PC-3 (cell line): ENCODE results near the gene SCRG1. TPM values are rescaled to one million over a fixed set of nuclear protein-coding genes. Genes with fewer than 3 reads are reported as not detected.
A peak's percentile ranks its signal among the peaks of the same experiment; 100 is the strongest.

ENCODE experiments used
- ATAC-seq: fragments of 200-7000 bp; cut with Tn5 transposase; 2 replicates; pipeline ENCODE4 v1.9.1; 2020; ENCODE audit warnings: mild to moderate bottlenecking, moderate library complexity
- BruUV-seq: library from RNA; stranded (reverse); fragments of 400-500 nt; replicated peaks from 2 replicates; lab custom pipeline; 2021; lab: Mats Ljungman, UMichigan
- CTCF ChIA-PET: fragments of 300-600 bp; sonication (Branson Sonifier 250); formaldehyde crosslinking; loops from one replicate; lab custom pipeline; 2022; ENCODE audit warnings: antibody characterized with exemption; lab: Charles Lee
- POLR2A ChIA-PET: fragments of 300-600 bp; sonication (Branson Sonifier 250); formaldehyde crosslinking; loops from one replicate; lab custom pipeline; 2022; ENCODE audit warnings: antibody characterized with exemption; ENCODE audit not compliant: unreplicated experiment; lab: Charles Lee
- DNase-seq: peaks from one replicate; pipeline ENCODE4 v3.0.0-alpha.2; 2015
- H2AFZ ChIP-seq: fragments of 300-600 bp; sonication (generic); 2 replicates; pipeline ENCODE4 v1.6.0; 2016; ENCODE audit warnings: antibody characterized with exemption, low read length
- H3F3A ChIP-seq: fragments of 300-600 bp; sonication (generic); one replicate; pipeline ENCODE4 v1.6.0; 2017; ENCODE audit warnings: antibody characterized with exemption, low read length, control low read depth, mild to moderate bottlenecking; ENCODE audit not compliant: unreplicated experiment
- H3K27ac ChIP-seq: fragments of 300-600 bp; sonication (generic); 2 replicates; pipeline ENCODE4 v1.5.1; 2016; ENCODE audit warnings: mild to moderate bottlenecking, low read length
- H3K27me3 ChIP-seq: fragments of 300-600 bp; sonication (generic); 2 replicates; pipeline ENCODE4 v1.6.1; 2016; ENCODE audit warnings: low read length, mixed read lengths
- H3K36me3 ChIP-seq: fragments of 300-600 bp; sonication (generic); 2 replicates; pipeline ENCODE4 v1.6.1; 2016; ENCODE audit warnings: low read depth, mixed run types, low read length, mixed read lengths
- H3K4me1 ChIP-seq: fragments of 300-600 bp; sonication (generic); 2 replicates; pipeline ENCODE4 v1.5.1; 2016; ENCODE audit warnings: low read length; ENCODE audit not compliant: insufficient read depth
- H3K4me2 ChIP-seq: fragments of 300-600 bp; sonication (generic); 2 replicates; pipeline ENCODE4 v1.6.0; 2016; ENCODE audit warnings: low read length
- H3K4me3 ChIP-seq: fragments of 300-600 bp; sonication (generic); 2 replicates; pipeline ENCODE4 v1.5.1; 2016; ENCODE audit warnings: mild to moderate bottlenecking, low read length, mixed read lengths
- H3K79me2 ChIP-seq: fragments of 300-600 bp; sonication (generic); 2 replicates; pipeline ENCODE4 v1.6.1; 2017; ENCODE audit warnings: low read length, mixed read lengths
- H3K9ac ChIP-seq: fragments of 300-600 bp; sonication (generic); 2 replicates; pipeline ENCODE4 v1.6.0; 2016; ENCODE audit warnings: mild to moderate bottlenecking, low read length
- H3K9me2 ChIP-seq: fragments of 300-600 bp; sonication (generic); replicated peaks from 2 replicates; pipeline ENCODE4 v1.6.1; 2016; ENCODE audit warnings: mixed run types, low read length, mixed read lengths
- H3K9me3 ChIP-seq: fragments of 300-600 bp; sonication (generic); 2 replicates; pipeline ENCODE4 v1.6.1; 2016; ENCODE audit warnings: low read length, mixed read lengths
- H4K20me1 ChIP-seq: fragments of 300-600 bp; sonication (generic); 2 replicates; pipeline ENCODE4 v1.6.1; 2016; ENCODE audit warnings: low read length, mixed read lengths
- EZH2 ChIP-seq: fragments of 300-600 bp; sonication (generic); IDR thresholded peaks from one replicate; pipeline ENCODE4 v1.6.1; 2017; ENCODE audit warnings: antibody characterized with exemption, mild to moderate bottlenecking, low read length; ENCODE audit not compliant: unreplicated experiment
- EZH2phosphoT487 ChIP-seq: fragments of 300-600 bp; sonication (generic); IDR thresholded peaks from 2 replicates; pipeline ENCODE4 v1.6.1; 2018; ENCODE audit warnings: mild to moderate bottlenecking, antibody characterized with exemption, low read length, borderline replicate concordance
- intact Hi-C: fragments of 100-400 bp; cut with micrococcal nuclease; formaldehyde crosslinking; loops from 2 replicates; pipeline ENCODE4 v1.9.0; 2023
- total RNA-seq: library from RNA; depleted of rRNA; stranded (reverse); fragments of >200 nt; gene quantifications from 2 replicates; pipeline ENCODE4 v1.2.3, GENCODE V29; 2014
- TF ChIP-seq, protein P1 (sequence below): fragments of 300-600 bp; sonication (generic); conservative IDR thresholded peaks from 2 replicates; pipeline ENCODE4 v1.5.1; 2017; ENCODE audit warnings: antibody characterized with exemption, low read depth, mild to moderate bottlenecking, low read length

SCRG1 gene
- total RNA-seq, 1 experiment from 2014 or later, result not detected

DNA sequence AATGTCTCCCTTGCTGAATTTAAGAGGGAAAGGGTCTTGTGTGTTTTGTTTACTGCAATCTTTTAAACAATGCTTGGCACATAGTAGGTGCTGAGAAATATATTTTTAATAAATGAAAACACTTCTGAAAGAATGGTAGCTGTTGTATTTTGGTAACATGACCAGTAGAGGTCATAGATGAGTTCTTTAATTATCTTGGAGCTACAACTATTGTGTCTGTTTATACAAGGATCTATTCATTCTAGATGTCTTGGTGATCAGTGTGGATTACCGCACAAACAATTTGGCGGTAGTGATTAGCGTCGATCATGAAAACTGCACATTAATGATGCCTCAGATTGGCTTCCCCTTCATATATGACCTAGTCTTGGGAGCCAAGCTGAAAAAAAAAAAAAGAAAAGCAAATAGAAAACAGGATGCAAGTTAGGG, 21.4 kb upstream of the SCRG1 start:
- Histone ChIP-seq H3K4me1 (peaks cover 35% of the 10 kb centered on the region), H3K4me2 (no peak overlapping the region), H3K27ac (no peak overlapping the region), H3K27me3 (no peaks in the 10 kb centered on the region), H2AFZ (no peak overlapping the region), H3K9me2 (no peaks in the 10 kb centered on the region), H3K9me3 (no peaks in the 10 kb centered on the region), H3K9ac (no peak overlapping the region), H3F3A (no peaks in the 10 kb centered on the region), H3K79me2 (no peaks in the 10 kb centered on the region), H3K36me3 (no peaks in the 10 kb centered on the region), H3K4me3 (no peak overlapping the region), H4K20me1 (no peaks in the 10 kb centered on the region)
- TF ChIP-seq EZH2, result no peak
- TF ChIP-seq, protein P1, sequence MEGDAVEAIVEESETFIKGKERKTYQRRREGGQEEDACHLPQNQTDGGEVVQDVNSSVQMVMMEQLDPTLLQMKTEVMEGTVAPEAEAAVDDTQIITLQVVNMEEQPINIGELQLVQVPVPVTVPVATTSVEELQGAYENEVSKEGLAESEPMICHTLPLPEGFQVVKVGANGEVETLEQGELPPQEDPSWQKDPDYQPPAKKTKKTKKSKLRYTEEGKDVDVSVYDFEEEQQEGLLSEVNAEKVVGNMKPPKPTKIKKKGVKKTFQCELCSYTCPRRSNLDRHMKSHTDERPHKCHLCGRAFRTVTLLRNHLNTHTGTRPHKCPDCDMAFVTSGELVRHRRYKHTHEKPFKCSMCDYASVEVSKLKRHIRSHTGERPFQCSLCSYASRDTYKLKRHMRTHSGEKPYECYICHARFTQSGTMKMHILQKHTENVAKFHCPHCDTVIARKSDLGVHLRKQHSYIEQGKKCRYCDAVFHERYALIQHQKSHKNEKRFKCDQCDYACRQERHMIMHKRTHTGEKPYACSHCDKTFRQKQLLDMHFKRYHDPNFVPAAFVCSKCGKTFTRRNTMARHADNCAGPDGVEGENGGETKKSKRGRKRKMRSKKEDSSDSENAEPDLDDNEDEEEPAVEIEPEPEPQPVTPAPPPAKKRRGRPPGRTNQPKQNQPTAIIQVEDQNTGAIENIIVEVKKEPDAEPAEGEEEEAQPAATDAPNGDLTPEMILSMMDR, result peak; percentile 64
- DNase-seq (peak; percentile 42), ATAC-seq (no peak)
- no TSS peak for BruUV-seq
- CTCF ChIA-PET, result interaction anchor here (0.6 to 1.1 kb wide), 5 partner anchors 68 to 311 kb away, joined by 3 to 11 read pairs (median 3); no protein-coding TSS in a partner anchor
- intact Hi-C loops, result loop anchor here (1.0 kb wide), 1 partner anchor 74 kb away; no protein-coding TSS in a partner anchor
- POLR2A ChIA-PET, result no interaction called here

DNA sequence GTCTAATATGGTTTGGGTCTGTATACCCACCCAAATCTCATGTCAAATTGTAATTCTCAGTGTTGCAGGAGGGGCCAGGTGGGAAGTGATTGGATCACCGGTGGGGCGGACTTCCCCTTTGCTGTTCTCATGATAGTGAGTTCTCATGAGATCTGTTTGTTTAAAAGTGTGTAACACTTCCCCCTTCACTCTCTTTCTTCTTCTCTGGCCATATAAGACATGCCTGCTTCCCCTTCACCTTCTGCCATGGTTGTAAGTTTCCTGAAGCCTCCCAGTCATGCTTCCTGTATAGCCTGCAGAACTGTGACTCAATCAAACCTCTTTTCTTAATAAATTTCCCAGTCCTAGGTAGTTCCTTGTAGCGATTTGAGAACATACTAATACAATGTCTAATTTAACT, 19.7 kb upstream of the SCRG1 start:
- Histone ChIP-seq H3K4me1 (peaks cover 41% of the 10 kb centered on the region), H3K4me3 (no peak overlapping the region), H3K27me3 (no peaks in the 10 kb centered on the region), H3K36me3 (no peaks in the 10 kb centered on the region), H3F3A (no peaks in the 10 kb centered on the region), H3K9me2 (no peaks in the 10 kb centered on the region), H3K4me2 (peak overlapping the region; percentile 33), H3K9ac (no peak overlapping the region), H2AFZ (no peak overlapping the region), H3K79me2 (no peaks in the 10 kb centered on the region), H3K9me3 (no peaks in the 10 kb centered on the region), H3K27ac (peak overlapping the region; percentile 69), H4K20me1 (no peaks in the 10 kb centered on the region)
- DNase-seq, result peak; percentile 22
- intact Hi-C loops, result loop anchor here (2.0 to 5.0 kb wide), 2 partner anchors 51 to 406 kb away; no protein-coding TSS in a partner anchor
- ChIA-PET CTCF (interaction anchor here (1.8 kb wide), 1 partner anchor 75 kb away, joined by 5 read pairs; no protein-coding TSS in a partner anchor), POLR2A (no interaction called here)
- TF ChIP-seq, protein P1, result no peak
- TF ChIP-seq EZH2 (no peak), EZH2phosphoT487 (no peak)
- peak; percentile 7; the same call in 1 of the 2 replicates for ATAC-seq
- BruUV-seq, result no TSS peak

DNA sequence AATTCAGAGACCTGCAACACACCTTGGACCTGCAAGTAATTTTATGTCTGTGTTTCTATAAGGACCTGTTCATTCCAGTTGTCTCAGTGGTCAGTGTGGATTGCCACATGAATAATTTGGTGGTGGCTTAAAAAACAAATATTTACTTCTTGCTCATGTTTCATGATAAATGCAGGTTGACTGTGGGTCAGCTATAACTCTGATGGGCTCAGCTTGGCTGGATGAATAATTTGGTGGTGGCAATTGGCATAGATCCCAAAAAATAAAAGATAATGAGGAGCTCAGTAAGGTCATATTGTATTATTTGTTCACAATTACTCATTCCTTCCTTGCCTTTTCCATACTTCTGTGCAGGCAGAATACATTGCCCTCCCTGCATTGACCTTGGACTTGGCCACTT, 18.9 kb upstream of the SCRG1 start:
- Histone ChIP-seq H3K9ac (no peak overlapping the region), H3K27ac (peak overlapping the region; percentile 69), H3F3A (no peaks in the 10 kb centered on the region), H3K27me3 (no peaks in the 10 kb centered on the region), H3K4me1 (peaks cover 41% of the 10 kb centered on the region), H3K36me3 (no peaks in the 10 kb centered on the region), H3K9me2 (no peaks in the 10 kb centered on the region), H3K79me2 (no peaks in the 10 kb centered on the region), H3K4me2 (peak overlapping the region; percentile 33), H3K9me3 (no peaks in the 10 kb centered on the region), H3K4me3 (no peak overlapping the region), H2AFZ (no peak overlapping the region), H4K20me1 (no peaks in the 10 kb centered on the region)
- ATAC-seq (peak; percentile 71), DNase-seq (peak; percentile 82)
- TF ChIP-seq EZH2 (no peak), EZH2phosphoT487 (no peak)
- TF ChIP-seq, protein P1, result no peak
- BruUV-seq, result no TSS peak
- CTCF ChIA-PET, result interaction anchor here (0.6 to 1.8 kb wide), 4 partner anchors 76 to 111 kb away, joined by 3 to 6 read pairs (median 4); no protein-coding TSS in a partner anchor
- POLR2A ChIA-PET, result no interaction called here
- intact Hi-C loops, result loop anchor here (1.0 to 5.0 kb wide), 4 partner anchors 51 to 405 kb away; partner anchors contain the start of gene HMGB2
